Chondrocyte (in vitro differentiated cells): ENCODE measurements around the gene PARD3B. TPM values are rescaled to one million over a fixed set of nuclear protein-coding genes. Genes with fewer than 3 reads are reported as not detected.

Experiments
- DNase-seq: peaks from one replicate; pipeline ENCODE4 v3.0.0; 2021; ENCODE audit warnings: mixed read lengths, low spot score
- H3K27ac Mint-ChIP-seq: one replicate; pipeline ENCODE4 v1.8.0; 2021; ENCODE audit warnings: mild to moderate bottlenecking, moderate library complexity, mixed read lengths; ENCODE audit not compliant: unreplicated experiment
- H3K27me3 Mint-ChIP-seq: 2 replicates; pipeline ENCODE4 v1.8.0; 2021; ENCODE audit warnings: low read depth, mixed read lengths
- H3K36me3 Mint-ChIP-seq: 2 replicates; pipeline ENCODE4 v1.8.0; 2021; ENCODE audit warnings: low read depth, mixed read lengths
- H3K4me1 Mint-ChIP-seq: 2 replicates; pipeline ENCODE4 v1.8.0; 2021; ENCODE audit warnings: low read depth, mild to moderate bottlenecking, mixed read lengths
- H3K4me3 Mint-ChIP-seq: one replicate; pipeline ENCODE4 v1.8.0; 2021; ENCODE audit warnings: mild to moderate bottlenecking, moderate library complexity, mixed read lengths; ENCODE audit not compliant: unreplicated experiment
- H3K9me3 Mint-ChIP-seq: 2 replicates; pipeline ENCODE4 v1.8.0; 2021; ENCODE audit warnings: low read depth, mixed read lengths
- total RNA-seq: library from RNA; stranded (reverse); gene quantifications from 3 replicates; pipeline ENCODE4 v1.2.1, GENCODE V29; 2021
- TF ChIP-seq, protein P1 (sequence below): fragments of 200-600 bp; sonication (generic); IDR thresholded peaks from 2 replicates; pipeline ENCODE4 v1.5.0; 2021; ENCODE audit warnings: antibody characterized with exemption, mild to moderate bottlenecking, moderate library complexity

The PARD3B gene
- total RNA-seq, 1 donor from 2014 or later, result 24.9 TPM

DNA sequence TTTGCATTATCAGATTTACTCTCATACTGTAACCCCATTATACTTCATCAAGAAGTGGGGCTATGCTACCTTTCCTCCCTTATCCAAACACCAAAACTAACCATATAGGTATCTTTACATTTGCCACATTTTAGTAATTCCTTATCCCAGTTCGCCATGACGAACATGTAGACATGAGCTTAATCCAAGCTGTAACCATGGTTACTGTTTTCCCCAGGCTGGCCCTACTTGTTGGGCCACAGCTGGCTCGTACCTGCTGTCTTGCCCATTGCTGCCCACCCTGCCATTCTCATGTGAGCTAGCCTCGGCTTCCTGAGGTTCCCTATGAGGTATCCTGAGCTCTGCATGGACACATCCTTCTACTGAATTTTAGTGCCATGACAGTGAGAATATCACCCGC lies 117.7 kb downstream of the PARD3B start:
- TF ChIP-seq, protein P1, sequence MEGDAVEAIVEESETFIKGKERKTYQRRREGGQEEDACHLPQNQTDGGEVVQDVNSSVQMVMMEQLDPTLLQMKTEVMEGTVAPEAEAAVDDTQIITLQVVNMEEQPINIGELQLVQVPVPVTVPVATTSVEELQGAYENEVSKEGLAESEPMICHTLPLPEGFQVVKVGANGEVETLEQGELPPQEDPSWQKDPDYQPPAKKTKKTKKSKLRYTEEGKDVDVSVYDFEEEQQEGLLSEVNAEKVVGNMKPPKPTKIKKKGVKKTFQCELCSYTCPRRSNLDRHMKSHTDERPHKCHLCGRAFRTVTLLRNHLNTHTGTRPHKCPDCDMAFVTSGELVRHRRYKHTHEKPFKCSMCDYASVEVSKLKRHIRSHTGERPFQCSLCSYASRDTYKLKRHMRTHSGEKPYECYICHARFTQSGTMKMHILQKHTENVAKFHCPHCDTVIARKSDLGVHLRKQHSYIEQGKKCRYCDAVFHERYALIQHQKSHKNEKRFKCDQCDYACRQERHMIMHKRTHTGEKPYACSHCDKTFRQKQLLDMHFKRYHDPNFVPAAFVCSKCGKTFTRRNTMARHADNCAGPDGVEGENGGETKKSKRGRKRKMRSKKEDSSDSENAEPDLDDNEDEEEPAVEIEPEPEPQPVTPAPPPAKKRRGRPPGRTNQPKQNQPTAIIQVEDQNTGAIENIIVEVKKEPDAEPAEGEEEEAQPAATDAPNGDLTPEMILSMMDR, result no peak

DNA sequence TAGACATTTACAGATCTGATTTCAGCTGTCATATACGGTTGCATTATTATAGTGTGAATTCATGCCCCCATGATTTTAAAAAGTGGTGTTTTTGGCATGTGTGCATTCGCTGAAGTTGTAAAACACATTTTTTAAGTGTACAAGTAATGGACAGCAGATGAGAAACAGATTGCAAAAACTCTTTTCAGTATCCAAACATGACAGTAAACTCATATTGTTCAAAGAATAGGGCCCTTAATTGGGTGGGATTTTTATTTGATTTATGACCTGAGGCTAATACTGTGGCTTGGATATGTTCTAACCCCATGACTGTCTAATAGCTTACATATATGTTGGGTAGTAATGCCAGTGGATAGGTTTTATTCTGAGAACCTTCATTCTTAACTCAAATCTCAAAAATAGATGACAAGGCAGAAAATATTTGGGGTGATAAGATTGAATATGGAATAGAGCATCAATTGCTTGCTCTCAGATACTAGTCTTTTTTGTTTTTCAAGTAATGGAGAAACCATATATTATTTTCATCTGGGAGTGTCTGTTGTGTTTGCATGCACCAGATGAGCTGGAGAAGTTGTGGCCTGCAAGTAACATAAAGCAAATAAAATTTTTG lies 118.6 kb downstream of the PARD3B start:
- Mint-ChIP-seq H3K27me3 (no peaks in the 10 kb centered on the region), H3K9me3 (no peaks in the 10 kb centered on the region), H3K4me1 (no peaks in the 10 kb centered on the region), H3K4me3 (no peak overlapping the region), H3K36me3 (no peaks in the 10 kb centered on the region), H3K27ac (no peak overlapping the region)
- DNase-seq, result no peak
- TF ChIP-seq, protein P1, result no peak

More for the DNA sequence above, 117.7 kb downstream of the PARD3B start:
- Mint-ChIP-seq H3K27me3 (no peaks in the 10 kb centered on the region), H3K36me3 (no peaks in the 10 kb centered on the region), H3K9me3 (no peaks in the 10 kb centered on the region), H3K27ac (no peak overlapping the region), H3K4me3 (no peak overlapping the region), H3K4me1 (no peaks in the 10 kb centered on the region)
- no peak for DNase-seq

DNA sequence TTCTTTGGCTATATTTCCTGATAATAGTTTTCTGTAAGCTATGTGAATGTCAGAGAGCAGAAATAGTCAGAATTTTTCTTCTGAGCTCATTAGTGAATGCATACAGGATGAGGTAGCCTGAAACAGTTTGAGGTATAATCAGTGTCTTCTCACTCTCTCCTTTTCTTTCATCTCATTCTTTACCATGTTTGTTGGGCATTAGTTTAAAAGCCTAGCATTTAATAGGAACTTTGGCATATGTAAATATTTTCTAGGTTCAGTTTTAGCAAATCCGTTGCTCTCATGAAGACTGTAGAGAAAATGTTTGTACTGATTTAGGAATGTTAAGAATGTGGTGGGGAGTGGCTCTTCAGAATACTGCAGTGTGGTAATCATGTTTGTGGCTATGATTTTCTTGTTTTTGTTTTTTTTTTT lies 119.4 kb downstream of the PARD3B start:
- Mint-ChIP-seq H3K27ac (no peak overlapping the region), H3K4me3 (peak overlapping the region; percentile 11), H3K36me3 (no peaks in the 10 kb centered on the region)

DNA sequence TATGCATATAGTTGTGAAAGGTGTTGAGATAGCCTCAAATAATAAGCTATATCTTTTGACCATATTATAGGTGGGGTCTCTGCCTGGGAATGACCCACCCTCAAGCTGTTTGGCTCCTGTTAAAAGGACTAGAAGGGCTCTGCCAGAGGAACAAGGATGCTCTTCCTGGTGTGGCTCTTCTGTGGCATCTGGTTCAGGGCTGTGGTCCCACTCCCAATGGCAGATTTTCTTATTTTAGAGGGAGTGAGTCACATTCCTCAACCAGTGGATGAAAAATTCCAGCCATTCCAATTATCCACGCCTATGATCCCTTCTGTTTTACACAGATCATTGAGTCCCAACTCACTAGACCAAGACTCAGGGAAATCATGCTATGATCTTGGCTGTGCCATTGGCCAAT lies 119.9 kb downstream of the PARD3B start:
- Mint-ChIP-seq H3K36me3 (no peaks in the 10 kb centered on the region), H3K4me3 (no peak overlapping the region), H3K27me3 (no peaks in the 10 kb centered on the region), H3K4me1 (peaks cover 4% of the 10 kb centered on the region), H3K9me3 (no peaks in the 10 kb centered on the region), H3K27ac (no peak overlapping the region)
- DNase-seq, result no peak
- TF ChIP-seq, protein P1, result no peak

More for the DNA sequence above, 119.4 kb downstream of the PARD3B start:
- Mint-ChIP-seq H3K9me3 (no peaks in the 10 kb centered on the region), H3K4me1 (peaks cover 4% of the 10 kb centered on the region), H3K27me3 (no peaks in the 10 kb centered on the region)
- TF ChIP-seq, protein P1, result no peak
- DNase-seq, result no peak

DNA sequence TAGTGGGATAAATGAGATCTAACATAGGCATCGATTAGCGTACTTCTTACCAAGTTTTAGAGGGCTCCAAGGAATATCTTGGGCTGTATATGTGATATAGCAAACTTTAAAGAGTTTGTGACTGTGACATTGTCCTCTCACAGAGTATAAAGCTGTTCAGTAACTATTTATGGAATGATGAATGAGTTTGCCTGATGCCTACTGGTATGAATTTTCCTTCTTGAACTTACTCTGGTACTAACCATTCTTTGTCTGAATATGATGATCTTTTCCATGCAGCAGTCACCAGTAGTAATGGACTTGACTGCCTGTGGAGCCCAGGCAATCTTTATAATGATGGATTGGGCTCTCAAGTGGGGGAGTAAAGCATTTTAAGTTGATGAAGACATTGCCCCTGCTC lies 120.5 kb downstream of the PARD3B start:
- Mint-ChIP-seq H3K4me3 (no peak overlapping the region), H3K36me3 (no peaks in the 10 kb centered on the region), H3K9me3 (no peaks in the 10 kb centered on the region), H3K27me3 (no peaks in the 10 kb centered on the region), H3K27ac (no peak overlapping the region), H3K4me1 (peaks cover 5% of the 10 kb centered on the region)
- DNase-seq, result no peak
- TF ChIP-seq, protein P1, result no peak
